Activated CD8-positive, alpha-beta T cell treated with anti-CD3 and anti-CD28 coated beads, Interleukin-2, amount 10 ng/mL, durations not matched to agents 7 days and 5 days (primary cell): ENCODE data around the gene SIRT7. TPM values are rescaled to one million over a fixed set of nuclear protein-coding genes. Genes with fewer than 3 reads are reported as not detected.

Source experiments
- ATAC-seq: fragments of 150-1000 bp; cut with Tn5 transposase; one replicate; pipeline ENCODE4 v1.10.0; 2021; ENCODE audit warnings: moderate library complexity
- CTCF ChIA-PET: fragments of 350-600 bp; sonication (Branson Sonifier 250); formaldehyde crosslinking; loops from one replicate; lab custom pipeline; 2021; ENCODE audit warnings: antibody characterized with exemption; lab: Charles Lee
- POLR2A ChIA-PET: fragments of 350-600 bp; sonication (Branson Sonifier 250); formaldehyde crosslinking; loops from one replicate; lab custom pipeline; 2021; ENCODE audit warnings: antibody characterized with exemption; lab: Charles Lee
- DNase-seq: peaks from one replicate; pipeline ENCODE4 v3.0.0-alpha.2; 2020
- H3K27ac Mint-ChIP-seq: one replicate; pipeline ENCODE4 v1.8.0; 2021; ENCODE audit warnings: mild to moderate bottlenecking, mixed read lengths
- H3K27me3 Mint-ChIP-seq: one replicate; pipeline ENCODE4 v1.8.0; 2021; ENCODE audit warnings: low read depth, mixed read lengths
- H3K36me3 Mint-ChIP-seq: one replicate; pipeline ENCODE4 v1.8.0; 2021; ENCODE audit warnings: low read depth, mixed read lengths
- H3K4me1 Mint-ChIP-seq: one replicate; pipeline ENCODE4 v1.8.0; 2021; ENCODE audit warnings: low read depth, mixed read lengths
- H3K4me3 Mint-ChIP-seq: one replicate; pipeline ENCODE4 v1.8.0; 2021; ENCODE audit warnings: mild to moderate bottlenecking, mixed read lengths
- H3K9me3 Mint-ChIP-seq: one replicate; pipeline ENCODE4 v1.8.0; 2022; ENCODE audit warnings: mixed read lengths; ENCODE audit not compliant: insufficient read depth
- total RNA-seq, 2 experiments: library from RNA; stranded (reverse); gene quantifications; one replicate each; pipeline ENCODE4 v1.2.3, GENCODE V29; 2021

Gene SIRT7
- total RNA-seq, 2 experiments from 2014 or later: 55.0 to 63.4 TPM

DNA sequence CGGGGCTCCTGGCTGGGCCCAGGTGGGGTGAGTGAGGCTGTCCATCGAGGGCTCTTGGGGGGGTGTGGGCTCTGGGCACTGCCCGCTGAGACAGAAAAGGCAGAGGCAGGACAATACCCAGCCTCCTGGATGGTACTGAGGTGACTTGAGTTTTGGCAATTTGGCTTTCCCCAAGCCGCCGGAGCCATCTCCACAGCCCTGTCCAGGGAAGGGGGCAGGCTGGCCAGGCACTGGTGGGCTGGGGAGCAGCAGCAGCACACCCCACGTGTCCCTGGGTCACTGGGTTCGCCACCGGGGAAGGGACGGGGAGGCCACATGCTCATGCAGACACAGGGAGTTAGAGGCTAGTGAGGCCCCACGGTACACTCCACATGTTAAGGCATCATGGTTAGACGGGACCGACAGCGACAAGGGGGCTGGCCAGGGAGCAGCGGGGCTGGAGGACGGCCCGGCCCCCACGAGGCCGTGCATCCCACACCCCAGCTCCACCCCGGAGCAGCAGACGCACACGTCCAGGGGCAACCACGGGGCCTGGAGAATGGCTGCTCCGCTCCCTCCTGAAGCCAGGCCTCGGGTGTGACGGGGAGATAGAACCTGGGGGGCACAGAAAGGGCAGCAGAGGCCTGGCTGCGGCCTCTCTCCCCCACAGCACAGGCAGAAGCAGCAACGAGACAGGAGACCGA lies 49.8 kb downstream of the SIRT7 start:
- H3K27me3 Mint-ChIP-seq: no peaks in the 10 kb centered on the region
- H3K36me3 Mint-ChIP-seq: peaks cover 58% of the 10 kb centered on the region
- no peaks in the 10 kb centered on the region for H3K9me3 Mint-ChIP-seq
- POLR2A ChIA-PET: interaction anchor here (0.9 kb wide), 1 partner anchor 7 kb away, joined by 3 read pairs; the partner anchor contains the start of gene P4HB
- no peak for DNase-seq
- ATAC-seq: no peak
- H3K4me3 Mint-ChIP-seq: peak overlapping the region; percentile 15
- CTCF ChIA-PET: no interaction called here
- peaks cover 54% of the 10 kb centered on the region for H3K4me1 Mint-ChIP-seq
- H3K27ac Mint-ChIP-seq: peak overlapping the region; percentile 84

DNA sequence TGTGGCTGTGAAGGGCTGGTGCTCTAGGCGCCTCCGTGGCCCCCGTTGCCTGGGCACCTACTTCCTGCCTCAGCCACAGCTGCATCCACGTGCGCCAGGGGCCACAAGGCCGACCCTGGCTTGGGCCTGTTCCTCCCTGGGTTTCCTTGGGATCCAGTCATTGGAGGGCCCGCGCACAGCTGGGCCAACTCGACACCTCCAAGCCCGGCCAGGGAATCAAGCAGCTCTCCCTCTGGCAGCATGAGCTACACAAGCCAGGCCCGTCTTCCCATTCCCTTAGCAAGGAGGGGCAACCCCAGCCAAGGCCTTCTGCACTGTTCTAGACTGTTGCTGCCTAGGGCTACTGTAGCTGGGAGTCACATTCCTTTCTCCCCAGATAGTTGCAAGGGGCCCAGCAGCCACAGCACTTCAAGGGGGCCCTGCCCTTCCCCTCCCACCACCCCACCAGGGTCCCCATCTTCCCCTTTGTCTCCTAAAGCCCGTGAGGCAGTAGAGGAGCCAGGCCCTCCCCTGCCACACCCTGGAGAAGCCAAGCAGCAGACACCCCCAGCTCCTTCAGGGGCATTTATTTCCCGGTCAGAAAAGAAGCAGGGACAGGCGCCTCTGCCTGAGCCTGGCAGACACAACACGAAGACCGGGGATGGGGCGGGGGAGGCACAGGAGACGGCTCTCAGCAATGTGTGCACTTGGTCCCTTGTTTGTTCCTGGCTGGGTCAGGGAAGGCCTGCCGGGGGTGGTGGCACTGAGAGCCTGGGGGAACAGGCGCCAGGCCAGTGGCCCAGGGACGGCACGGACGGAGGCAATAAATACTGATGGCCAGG lies 50.6 kb downstream of the SIRT7 start:
- no peaks in the 10 kb centered on the region for H3K9me3 Mint-ChIP-seq
- CTCF ChIA-PET: no interaction called here
- DNase-seq (peak; percentile 38), ATAC-seq (no peak)
- H3K27me3 Mint-ChIP-seq: no peaks in the 10 kb centered on the region
- peaks cover 54% of the 10 kb centered on the region for H3K4me1 Mint-ChIP-seq
- H3K27ac Mint-ChIP-seq: peak overlapping the region; percentile 84
- peaks cover 57% of the 10 kb centered on the region for H3K36me3 Mint-ChIP-seq
- peak overlapping the region; percentile 40 for H3K4me3 Mint-ChIP-seq
- POLR2A ChIA-PET: interaction anchor here (1.1 to 2.0 kb wide), 2 partner anchors 24 to 164 kb away, joined by 3 to 7 read pairs; partner anchors contain the start of genes ALYREF, ANAPC11 and MRPL12

DNA sequence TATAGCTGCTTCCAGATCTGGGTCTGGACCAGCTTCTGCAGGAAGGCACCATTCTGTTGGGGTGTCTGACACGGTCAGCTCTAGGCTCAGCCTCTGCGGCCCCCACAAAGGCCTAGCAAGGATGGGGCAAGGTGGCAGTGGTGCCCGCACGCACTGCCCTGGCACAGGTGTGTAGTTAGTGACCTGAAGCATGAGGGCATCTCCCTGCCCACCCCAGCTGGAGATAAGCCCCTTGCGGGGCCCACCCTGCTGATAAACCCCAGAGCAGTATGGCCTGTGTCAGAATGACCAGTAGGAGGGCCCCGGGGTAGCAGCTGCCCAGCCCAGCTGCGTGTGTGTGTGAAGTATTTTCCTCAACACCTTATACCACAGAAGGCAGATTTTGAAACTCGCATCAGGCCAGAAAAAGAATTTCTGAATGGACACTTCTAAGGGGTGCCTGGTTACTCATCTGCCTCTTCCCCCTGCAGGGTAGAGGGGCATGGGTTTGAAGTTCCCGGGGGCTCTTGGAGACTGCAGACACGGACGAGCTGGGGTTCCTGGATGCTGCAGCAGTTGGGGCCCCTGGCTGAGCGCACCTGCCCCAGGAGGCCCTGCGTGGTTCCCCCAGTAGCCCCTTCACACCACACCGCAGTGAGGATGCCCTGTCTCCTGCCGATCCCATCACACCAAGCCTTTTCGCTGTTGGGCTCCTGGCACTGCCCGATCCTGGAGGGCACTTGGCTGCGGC lies 51.4 kb downstream of the SIRT7 start:
- Mint-ChIP-seq H3K9me3 (no peaks in the 10 kb centered on the region), H3K4me1 (peaks cover 50% of the 10 kb centered on the region), H3K27me3 (no peaks in the 10 kb centered on the region), H3K27ac (peak overlapping the region; percentile 84), H3K36me3 (peaks cover 57% of the 10 kb centered on the region), H3K4me3 (peak overlapping the region; percentile 40)
- ATAC-seq (no peak), DNase-seq (no peak)
- ChIA-PET POLR2A (interaction anchor here (0.9 to 2.0 kb wide), 3 partner anchors 20 to 163 kb away, joined by 3 to 7 read pairs (median 3); partner anchors contain the start of genes ALYREF, ANAPC11 and MRPL12), CTCF (no interaction called here)

DNA sequence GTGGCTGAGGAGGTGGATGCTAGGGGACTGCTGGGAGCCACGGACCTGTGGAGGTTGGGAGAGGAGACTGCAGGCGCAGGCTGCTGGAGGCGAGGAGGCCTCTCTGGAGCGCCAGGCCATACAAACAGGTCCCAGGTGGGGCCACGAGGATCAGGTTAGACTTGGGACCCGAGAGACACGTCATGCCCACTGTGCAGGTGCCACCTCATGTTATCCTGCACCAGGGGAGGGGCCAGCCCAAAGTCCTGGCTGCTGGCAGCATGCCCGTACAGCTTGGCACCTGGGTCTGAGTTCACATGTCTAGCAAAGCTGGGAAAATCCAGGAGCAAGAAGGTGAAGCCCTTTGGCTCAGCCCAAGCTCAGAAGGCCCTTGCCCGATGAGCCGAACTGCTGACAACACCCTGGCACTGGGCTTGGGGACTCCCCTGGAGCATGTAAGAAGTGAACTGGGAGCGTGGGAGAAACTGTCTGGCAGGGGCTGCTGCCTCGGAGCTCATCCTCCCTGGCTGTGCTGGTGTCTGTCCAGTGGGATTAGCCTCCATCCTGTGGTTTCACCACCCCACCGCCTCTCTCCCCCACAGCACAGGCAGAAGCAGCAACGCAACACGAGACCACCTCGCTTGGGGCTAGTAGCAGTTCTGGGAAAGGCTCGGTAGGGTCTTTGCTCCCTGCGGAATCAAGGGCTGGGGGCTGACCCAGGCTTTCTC lies 52.1 kb downstream of the SIRT7 start:
- POLR2A ChIA-PET: interaction anchor here (0.9 to 2.0 kb wide), 2 partner anchors 21 to 26 kb away, joined by 3 to 7 read pairs; partner anchors contain the start of genes ALYREF and ANAPC11
- CTCF ChIA-PET: no interaction called here
- H3K36me3 Mint-ChIP-seq: peaks cover 59% of the 10 kb centered on the region
- DNase-seq (no peak), ATAC-seq (no peak)
- H3K27ac Mint-ChIP-seq: peak overlapping the region; percentile 81
- peaks cover 50% of the 10 kb centered on the region for H3K4me1 Mint-ChIP-seq
- peak overlapping the region; percentile 15 for H3K4me3 Mint-ChIP-seq
- H3K9me3 Mint-ChIP-seq: no peaks in the 10 kb centered on the region
- H3K27me3 Mint-ChIP-seq: no peaks in the 10 kb centered on the region

DNA sequence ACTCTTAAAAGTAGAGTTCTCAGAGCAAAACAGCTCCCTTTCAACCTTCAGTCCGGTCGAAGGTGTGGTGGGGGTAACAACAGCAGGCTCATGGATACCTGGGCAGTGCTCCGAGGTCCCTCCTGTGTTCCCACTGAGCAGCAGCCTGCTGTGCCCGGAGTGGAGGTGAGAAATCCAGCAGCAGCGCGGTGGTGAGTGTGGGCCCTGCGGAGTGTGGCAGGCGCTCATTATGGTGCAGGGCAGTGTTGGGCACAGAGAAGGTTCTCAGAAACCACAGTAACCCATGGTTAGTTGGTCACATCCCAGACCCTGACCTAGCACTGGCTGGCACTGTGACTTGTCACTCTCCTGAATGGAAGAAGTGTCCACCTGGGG lies 52.6 kb downstream of the SIRT7 start:
- Mint-ChIP-seq H3K4me1 (peaks cover 50% of the 10 kb centered on the region), H3K27ac (peak overlapping the region; percentile 81), H3K36me3 (peaks cover 58% of the 10 kb centered on the region), H3K27me3 (no peaks in the 10 kb centered on the region), H3K4me3 (peak overlapping the region; percentile 15), H3K9me3 (no peaks in the 10 kb centered on the region)
- POLR2A ChIA-PET: interaction anchor here (0.9 to 2.0 kb wide), 2 partner anchors 22 to 26 kb away, joined by 3 to 7 read pairs; partner anchors contain the start of genes ALYREF and ANAPC11
- DNase-seq: no peak
- CTCF ChIA-PET: no interaction called here
- ATAC-seq: no peak

DNA sequence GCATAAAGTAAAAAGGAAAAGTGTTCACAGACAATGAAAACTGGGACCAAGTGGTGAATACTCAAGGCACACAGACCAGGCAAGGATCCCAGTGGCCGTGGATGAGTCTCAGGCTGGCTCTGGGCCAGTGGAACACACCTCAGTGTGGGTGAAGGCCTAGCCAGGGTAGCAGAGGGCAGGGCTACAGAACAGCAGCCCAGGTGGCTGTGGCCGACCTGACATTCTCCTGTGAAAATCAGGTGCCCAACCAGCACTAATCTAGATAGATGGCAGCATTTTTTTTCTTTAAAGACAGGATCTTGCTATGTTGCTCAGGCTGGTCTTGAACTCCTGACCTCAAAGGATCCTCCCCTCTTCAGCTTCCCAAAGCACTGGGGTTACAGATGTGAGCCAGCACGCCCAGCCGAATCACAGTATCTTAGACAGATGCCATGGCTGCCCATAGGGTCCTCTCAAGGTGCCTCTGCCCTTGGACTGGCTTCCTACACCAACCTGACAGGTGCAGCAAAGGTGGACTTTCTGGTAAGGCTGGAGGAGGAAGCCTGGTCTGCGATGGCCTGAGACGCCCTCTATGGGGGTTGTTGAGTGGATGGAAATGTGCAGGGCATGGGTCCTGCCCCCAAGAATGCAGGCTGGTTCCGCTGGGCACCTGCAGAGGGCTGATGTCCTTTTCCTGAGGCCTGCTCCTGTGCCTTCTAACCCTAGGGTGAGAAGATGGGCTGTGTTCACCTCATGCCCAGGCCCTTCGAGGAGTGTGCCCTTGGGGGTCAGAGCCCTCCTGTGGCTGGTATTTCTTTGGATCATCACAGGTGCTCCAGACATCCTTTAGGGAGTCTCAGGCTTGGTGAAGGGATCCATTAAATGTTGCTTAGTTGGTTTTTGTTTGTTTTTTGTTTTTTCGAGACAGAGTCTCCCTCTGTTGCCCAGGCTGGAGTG lies 53.9 kb downstream of the SIRT7 start:
- Mint-ChIP-seq H3K36me3 (peaks cover 54% of the 10 kb centered on the region), H3K9me3 (no peaks in the 10 kb centered on the region), H3K27ac (peak overlapping the region; percentile 82), H3K4me3 (no peak overlapping the region), H3K27me3 (no peaks in the 10 kb centered on the region), H3K4me1 (peaks cover 49% of the 10 kb centered on the region)
- CTCF ChIA-PET: no interaction called here
- POLR2A ChIA-PET: no interaction called here
- no peak for ATAC-seq
- DNase-seq: no peak

DNA sequence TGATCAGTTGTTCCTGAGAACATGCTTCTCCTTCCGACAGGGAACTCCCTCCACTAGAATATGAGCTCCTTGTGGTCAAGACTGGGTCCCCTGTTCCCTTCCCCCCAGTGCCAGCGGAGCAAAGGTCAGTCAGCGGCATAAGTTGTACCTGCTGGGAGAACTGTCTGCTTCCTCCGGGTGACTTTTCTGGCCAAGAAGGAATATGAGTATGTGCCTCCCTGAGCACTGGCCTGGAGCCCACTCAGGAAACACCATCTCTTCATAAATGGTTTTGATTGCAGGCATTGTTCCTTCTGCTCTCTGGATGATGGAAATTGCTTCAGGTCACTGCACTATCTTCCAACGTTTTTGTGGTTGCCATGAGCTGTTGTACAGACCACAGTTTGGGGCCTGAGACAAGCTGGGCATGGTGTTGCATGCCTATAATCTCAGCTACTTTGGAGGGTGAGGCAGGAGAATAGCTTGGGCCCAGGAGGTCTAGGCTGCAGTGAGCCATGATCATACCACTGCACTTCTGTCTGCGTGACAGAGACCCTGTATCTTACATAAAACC lies 54.8 kb downstream of the SIRT7 start:
- Mint-ChIP-seq H3K27me3 (no peaks in the 10 kb centered on the region), H3K4me1 (peaks cover 53% of the 10 kb centered on the region), H3K36me3 (peaks cover 57% of the 10 kb centered on the region), H3K4me3 (peak overlapping the region; percentile 73), H3K27ac (peak overlapping the region; percentile 82), H3K9me3 (no peaks in the 10 kb centered on the region)
- ChIA-PET POLR2A (interaction anchor here (1.1 kb wide), 1 partner anchor 22 kb away, joined by 4 read pairs; no protein-coding TSS in a partner anchor), CTCF (interaction anchor here (1.0 kb wide), 1 partner anchor 11 kb away, joined by 3 read pairs; no protein-coding TSS in a partner anchor)
- DNase-seq (no peak), ATAC-seq (no peak)

Other genes starting within 250 kb of the SIRT7 start
- 10 to 100 TPM; 21.3 to 28.4 TPM for gene ARL16, start 234.4 kb downstream of the SIRT7 start, total RNA-seq
- gene HGS, start 234.2 kb downstream of the SIRT7 start, total RNA-seq: 100 to 1,000 TPM; 107 to 128 TPM
- 100 to 1,000 TPM; 102 to 104 TPM for gene MRPL12, start 214.8 kb downstream of the SIRT7 start, total RNA-seq
- gene SLC25A10, start 205.9 kb downstream of the SIRT7 start, total RNA-seq: 10 to 100 TPM; 39.2 to 40.4 TPM
- gene GCGR, start 114.0 kb downstream of the SIRT7 start, total RNA-seq: not detected
- gene MCRIP1, start 84.9 kb downstream of the SIRT7 start, total RNA-seq: 10 to 100 TPM; 42.3 to 43.0 TPM
- not detected for gene PPP1R27, start 83.1 kb downstream of the SIRT7 start, total RNA-seq
- 100 to 1,000 TPM; 474 to 498 TPM for gene P4HB, start 57.6 kb downstream of the SIRT7 start, total RNA-seq
- 100 to 1,000 TPM; 756 to 778 TPM for gene ARHGDIA, start 46.8 kb downstream of the SIRT7 start, total RNA-seq
- gene ALYREF, start 26.6 kb downstream of the SIRT7 start, total RNA-seq: 100 to 1,000 TPM; 269 to 273 TPM
- 100 to 1,000 TPM; 122 TPM for gene ANAPC11, start 26.5 kb downstream of the SIRT7 start, total RNA-seq
- under 1 TPM; 0.18 to 0.55 TPM for gene NPB, start 15.9 kb downstream of the SIRT7 start, total RNA-seq
- 10 to 100 TPM; 48.6 to 50.4 TPM for gene PCYT2, start 6.8 kb downstream of the SIRT7 start, total RNA-seq
- gene MAFG, start 9.6 kb upstream of the SIRT7 start, total RNA-seq: 10 to 100 TPM; 14.0 to 16.5 TPM
- 10 to 100 TPM; 35.5 to 38.1 TPM for gene PYCR1, start 19.1 kb upstream of the SIRT7 start, total RNA-seq
- gene MYADML2, start 29.1 kb upstream of the SIRT7 start, total RNA-seq: not detected
- under 1 TPM; 0.29 to 0.42 TPM for gene NOTUM, start 43.0 kb upstream of the SIRT7 start, total RNA-seq
- 10 to 100 TPM; 27.0 to 33.7 TPM for gene ASPSCR1, start 59.5 kb upstream of the SIRT7 start, total RNA-seq
- 10 to 100 TPM; 86.7 to 87.7 TPM for gene CENPX, start 104.7 kb upstream of the SIRT7 start, total RNA-seq
- 10 to 100 TPM; 58.3 to 58.9 TPM for gene LRRC45, start 105.1 kb upstream of the SIRT7 start, total RNA-seq
- gene RAC3, start 113.5 kb upstream of the SIRT7 start, total RNA-seq: 10 to 100 TPM; 12.9 to 13.1 TPM
- 100 to 1,000 TPM; 141 TPM for gene DCXR, start 119.5 kb upstream of the SIRT7 start, total RNA-seq
- gene RFNG, start 133.6 kb upstream of the SIRT7 start, total RNA-seq: 10 to 100 TPM; 19.4 to 20.8 TPM
- 100 to 1,000 TPM in 1 of 2 experiments, 10 to 100 TPM in 1; 97.6 to 104 TPM for gene GPS1, start 133.7 kb upstream of the SIRT7 start, total RNA-seq
- 100 to 1,000 TPM; 126 to 127 TPM for gene DUS1L, start 147.6 kb upstream of the SIRT7 start, total RNA-seq
- gene FASN, start 180.1 kb upstream of the SIRT7 start, total RNA-seq: 100 to 1,000 TPM; 255 to 261 TPM